GM10248 (cell line): ENCODE measurements around the gene EXD3.

ENCODE experiments used
- CTCF ChIA-PET: fragments of 300-600 bp; sonication (Branson Sonifier 250); formaldehyde crosslinking; extraction: SDS; loops from one replicate; lab custom pipeline; 2021; ENCODE audit warnings: antibody characterized with exemption; lab: Yijun Ruan, JAX
- POLR2A ChIA-PET: fragments of 350-650 bp; sonication (Branson Sonifier 250); formaldehyde crosslinking; extraction: SDS; loops from one replicate; lab custom pipeline; 2020; ENCODE audit warnings: antibody characterized with exemption; lab: Yijun Ruan, JAX
- DNase-seq: peaks from one replicate; pipeline ENCODE4 v3.0.0; 2012; ENCODE audit errors: extremely low spot score
- TF ChIP-seq, protein P1 (sequence below): IDR thresholded peaks from 2 replicates; pipeline ENCODE4 v1.5.1; 2012; ENCODE audit warnings: mild to moderate bottlenecking, low read depth; ENCODE audit errors: extremely low read depth, missing control alignments, control extremely low read depth

Gene EXD3

DNA sequence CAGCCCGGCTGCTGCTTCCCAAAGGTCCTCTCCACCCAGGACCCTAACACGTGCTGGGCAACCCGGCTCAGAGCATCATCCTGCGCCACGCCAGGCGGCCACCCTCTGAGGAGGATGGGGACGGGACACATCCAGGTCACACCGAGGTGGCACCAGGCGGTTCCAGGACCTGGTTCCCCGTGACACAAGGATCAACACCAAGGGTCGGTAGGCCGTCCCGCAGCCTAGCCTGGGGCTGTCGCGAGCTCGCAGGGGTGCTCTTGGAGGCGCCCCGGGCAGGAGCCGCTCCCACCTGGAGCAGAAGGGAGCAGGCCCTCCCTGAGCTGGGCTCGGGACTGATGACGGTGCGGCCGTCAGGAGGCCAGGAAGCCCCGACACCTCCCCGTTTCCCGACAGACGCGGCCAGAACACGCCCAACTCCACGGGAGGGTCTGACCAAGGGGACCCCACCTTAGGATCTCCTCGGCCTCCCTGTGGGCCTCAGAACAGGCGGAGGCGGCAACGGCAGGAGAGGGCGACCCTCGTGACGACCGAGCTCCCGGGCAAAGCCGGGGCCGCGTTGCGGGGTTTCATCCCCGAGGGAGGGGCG lies 6.3 kb downstream of the EXD3 start:
- ChIA-PET POLR2A (no interaction called here), CTCF (no interaction called here)
- TF ChIP-seq, protein P1, sequence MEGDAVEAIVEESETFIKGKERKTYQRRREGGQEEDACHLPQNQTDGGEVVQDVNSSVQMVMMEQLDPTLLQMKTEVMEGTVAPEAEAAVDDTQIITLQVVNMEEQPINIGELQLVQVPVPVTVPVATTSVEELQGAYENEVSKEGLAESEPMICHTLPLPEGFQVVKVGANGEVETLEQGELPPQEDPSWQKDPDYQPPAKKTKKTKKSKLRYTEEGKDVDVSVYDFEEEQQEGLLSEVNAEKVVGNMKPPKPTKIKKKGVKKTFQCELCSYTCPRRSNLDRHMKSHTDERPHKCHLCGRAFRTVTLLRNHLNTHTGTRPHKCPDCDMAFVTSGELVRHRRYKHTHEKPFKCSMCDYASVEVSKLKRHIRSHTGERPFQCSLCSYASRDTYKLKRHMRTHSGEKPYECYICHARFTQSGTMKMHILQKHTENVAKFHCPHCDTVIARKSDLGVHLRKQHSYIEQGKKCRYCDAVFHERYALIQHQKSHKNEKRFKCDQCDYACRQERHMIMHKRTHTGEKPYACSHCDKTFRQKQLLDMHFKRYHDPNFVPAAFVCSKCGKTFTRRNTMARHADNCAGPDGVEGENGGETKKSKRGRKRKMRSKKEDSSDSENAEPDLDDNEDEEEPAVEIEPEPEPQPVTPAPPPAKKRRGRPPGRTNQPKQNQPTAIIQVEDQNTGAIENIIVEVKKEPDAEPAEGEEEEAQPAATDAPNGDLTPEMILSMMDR, result no peak
- DNase-seq, result no peak

DNA sequence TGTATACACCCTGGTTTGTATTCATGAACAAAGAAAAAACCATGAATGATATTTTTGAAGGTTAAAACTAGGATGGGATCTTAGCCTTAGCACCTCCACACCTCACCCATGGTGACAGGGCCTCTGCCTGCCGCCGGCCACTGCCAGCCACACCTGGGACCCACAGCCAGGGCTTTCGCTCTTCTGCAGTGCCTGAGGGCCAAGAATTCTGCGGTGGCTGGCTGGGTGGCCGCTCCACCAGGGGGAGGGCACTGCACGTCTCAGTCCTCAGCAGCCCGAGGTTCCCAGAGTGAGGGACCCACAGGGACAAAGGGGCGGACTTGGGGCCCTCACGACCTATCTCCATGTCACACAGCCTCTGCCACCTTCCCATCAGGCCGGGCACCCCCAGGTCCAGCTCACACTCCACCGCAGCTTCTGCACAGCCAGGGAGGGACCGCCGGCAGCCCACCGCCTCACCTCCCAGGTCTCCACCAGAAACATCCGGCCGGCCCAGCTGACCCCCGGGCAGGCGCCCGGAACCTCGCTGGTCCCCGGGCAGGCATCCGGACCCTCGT lies 6.9 kb downstream of the EXD3 start:
- POLR2A ChIA-PET, result no interaction called here
- TF ChIP-seq, protein P1, result no peak
- CTCF ChIA-PET, result interaction anchor here (1.0 kb wide), 1 partner anchor 114 kb away, joined by 4 read pairs; the partner anchor contains the start of gene NRARP
- DNase-seq, result no peak

DNA sequence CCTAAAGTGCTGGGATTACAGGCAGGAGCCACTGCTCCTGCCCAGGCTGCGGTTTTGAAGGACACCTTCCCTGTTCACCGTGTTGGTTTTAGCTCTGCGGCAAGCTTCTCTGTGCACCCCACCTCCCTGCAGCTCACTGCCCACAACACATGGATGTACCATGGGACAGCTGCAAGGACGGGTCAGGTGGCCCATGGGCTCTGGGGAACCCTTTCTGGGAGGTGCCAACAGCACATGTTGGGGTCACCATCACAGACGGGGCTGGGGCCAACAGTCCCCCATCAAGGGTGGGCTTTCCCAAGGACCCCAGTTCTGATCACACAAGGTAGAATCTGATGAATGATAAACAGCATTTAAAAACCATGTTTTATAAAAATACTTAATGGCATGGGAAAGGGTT lies 7.5 kb downstream of the EXD3 start:
- TF ChIP-seq, protein P1, result no peak
- DNase-seq, result no peak
- CTCF ChIA-PET, result interaction anchor here (1.0 kb wide), 1 partner anchor 114 kb away, joined by 4 read pairs; the partner anchor contains the start of gene NRARP
- POLR2A ChIA-PET, result no interaction called here

DNA sequence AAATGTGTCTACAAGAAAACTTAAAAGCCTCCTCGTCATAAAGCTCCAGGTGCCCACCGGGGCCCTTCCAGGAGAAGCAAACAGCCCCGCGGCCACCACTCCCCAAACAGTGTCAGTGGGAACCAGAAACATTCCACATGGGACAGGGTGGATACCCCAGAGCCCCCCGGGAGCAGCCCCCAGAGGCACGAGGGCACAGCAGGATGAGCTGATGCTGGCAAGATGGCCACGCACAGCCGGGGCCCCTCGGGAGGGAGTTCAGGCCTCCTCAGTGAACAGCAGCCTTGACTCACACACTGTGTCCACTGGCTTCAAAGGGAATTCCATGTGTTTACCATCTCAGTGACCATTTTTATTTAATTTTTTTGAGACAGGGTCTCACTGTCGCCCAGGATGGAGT lies 10.5 kb downstream of the EXD3 start:
- no peak for DNase-seq
- CTCF ChIA-PET, result interaction anchor here (1.2 to 5.1 kb wide), 3 partner anchors 11 to 111 kb away, joined by 3 to 30 read pairs (median 4); partner anchors contain the start of genes EXD3, NOXA1 and NRARP
- TF ChIP-seq, protein P1, result no peak
- POLR2A ChIA-PET, result interaction anchor here (0.6 kb wide), 1 partner anchor 36 kb away, joined by 4 read pairs; no protein-coding TSS in a partner anchor

DNA sequence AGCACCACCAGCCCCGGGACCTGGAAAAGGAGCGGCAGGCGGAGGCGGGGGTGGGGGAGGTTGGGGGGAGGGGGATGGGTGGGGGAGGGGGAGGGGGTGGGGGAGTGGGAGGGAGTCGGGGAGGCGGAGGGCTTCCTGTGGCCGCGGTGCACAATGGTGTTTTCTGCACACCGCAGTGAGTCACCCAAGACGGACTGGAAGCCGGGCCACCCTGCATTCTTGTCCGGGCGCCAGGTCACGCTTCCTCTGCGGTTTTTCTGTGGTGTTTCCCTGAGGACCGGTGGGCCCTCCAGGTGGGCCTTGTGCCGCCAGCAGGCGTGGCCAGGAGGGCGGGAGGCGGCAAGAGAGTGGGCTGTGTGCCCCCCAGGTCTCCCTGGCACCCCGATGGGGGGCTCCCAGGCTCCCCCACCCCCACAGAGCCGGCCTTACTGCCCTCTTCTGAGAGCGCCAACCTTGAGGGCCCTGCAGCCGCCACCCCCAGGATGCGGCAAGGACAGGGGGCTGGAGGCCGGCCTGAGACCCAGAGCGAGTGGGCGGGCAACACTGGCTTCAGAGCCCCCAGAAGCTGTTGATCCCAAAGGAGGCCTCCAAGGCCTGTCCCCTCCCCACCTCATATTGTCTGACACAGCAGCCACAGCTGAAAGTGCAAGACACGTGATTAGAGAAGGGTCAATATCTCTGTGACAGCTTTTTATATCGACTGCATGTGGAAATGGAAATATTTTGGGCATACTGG lies 11.1 kb downstream of the EXD3 start:
- peak; percentile 82 for DNase-seq
- TF ChIP-seq, protein P1, result no peak
- ChIA-PET POLR2A (interaction anchor here (0.6 kb wide), 1 partner anchor 37 kb away, joined by 4 read pairs; no protein-coding TSS in a partner anchor), CTCF (interaction anchor here (1.2 to 5.1 kb wide), 3 partner anchors 11 to 110 kb away, joined by 3 to 30 read pairs (median 4); partner anchors contain the start of genes EXD3, NOXA1 and NRARP)

DNA sequence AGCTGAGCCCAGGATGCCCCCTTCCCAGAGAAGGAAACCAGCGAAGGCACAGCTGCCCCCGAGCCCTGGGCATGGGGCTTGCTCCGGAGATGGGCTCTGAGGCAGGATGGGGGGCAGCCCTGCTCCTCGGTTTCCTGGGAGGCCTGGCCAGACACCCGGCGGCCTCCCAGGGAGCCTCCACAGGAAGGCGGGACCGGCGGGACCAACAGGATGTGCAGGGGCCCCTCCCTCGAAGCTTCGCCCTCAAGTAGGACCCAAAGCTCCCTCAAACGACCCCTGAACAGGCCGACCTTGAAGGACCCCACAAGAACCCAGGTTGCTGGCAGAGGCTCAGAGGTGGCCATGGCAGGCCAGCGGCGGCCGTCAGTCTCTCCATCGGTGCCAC lies 11.7 kb downstream of the EXD3 start:
- CTCF ChIA-PET, result interaction anchor here (1.2 to 5.1 kb wide), 2 partner anchors 12 to 33 kb away, joined by 4 to 30 read pairs; partner anchors contain the start of genes EXD3 and NOXA1
- no peak for DNase-seq
- POLR2A ChIA-PET, result no interaction called here
- TF ChIP-seq, protein P1, result no peak
